GM19397 (cell line): Measurements from ENCODE around the gene KCNQ1.

Source experiments
- ATAC-seq: cut with Tn5 transposase; IDR thresholded peaks from one replicate; pipeline ENCODE4 v1.9.1; 2021; ENCODE audit warnings: mild to moderate bottlenecking, moderate library complexity; ENCODE audit not compliant: unreplicated experiment

KCNQ1 gene

DNA sequence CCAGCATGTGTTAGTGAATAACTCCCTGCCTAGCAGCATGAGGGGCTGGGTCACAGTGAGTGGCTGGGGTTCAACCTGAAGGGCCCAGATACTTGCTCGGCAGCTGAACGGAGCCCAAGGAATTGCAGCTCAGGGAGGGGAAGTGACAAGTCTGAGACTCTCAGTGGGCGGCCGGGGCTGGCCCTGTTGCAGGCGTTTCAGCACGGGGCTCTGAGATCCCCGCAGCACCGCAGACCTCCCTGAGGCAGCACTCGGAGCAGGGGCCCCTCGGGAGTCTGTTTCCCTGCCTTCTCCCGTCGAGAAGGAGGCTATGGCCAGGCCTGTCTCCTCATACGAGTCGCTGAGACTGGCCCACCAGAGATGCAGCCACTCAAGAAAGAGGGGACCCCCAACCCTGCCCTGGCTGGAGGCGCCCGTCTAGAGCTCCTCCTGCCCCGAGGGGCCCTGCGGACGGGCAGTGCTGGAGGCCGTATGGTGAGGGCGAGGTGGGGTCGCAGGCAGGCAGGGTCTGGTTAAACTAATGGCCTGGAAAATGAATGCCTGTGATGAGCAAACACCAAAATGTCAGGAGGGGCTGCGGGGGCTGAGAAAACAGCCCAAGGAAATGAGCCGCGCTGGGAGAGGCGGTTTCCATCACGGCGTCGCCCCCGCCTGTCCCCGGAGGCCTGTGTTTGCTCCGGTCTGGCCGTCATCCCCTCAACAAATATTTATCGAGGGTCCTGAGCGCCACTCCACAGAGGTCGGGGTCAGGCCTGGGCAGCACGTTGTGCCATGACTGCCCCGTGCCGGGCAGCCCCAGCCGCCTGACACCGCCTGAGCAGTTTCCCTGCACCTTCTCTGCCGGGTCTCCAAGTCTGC, 35.0 kb upstream of the KCNQ1 start:
- ATAC-seq, result no peak

- no peak for ATAC-seq
Measured at GRCh38 chr11:2410616-2411015, 34.2 kb upstream of the KCNQ1 start.

DNA sequence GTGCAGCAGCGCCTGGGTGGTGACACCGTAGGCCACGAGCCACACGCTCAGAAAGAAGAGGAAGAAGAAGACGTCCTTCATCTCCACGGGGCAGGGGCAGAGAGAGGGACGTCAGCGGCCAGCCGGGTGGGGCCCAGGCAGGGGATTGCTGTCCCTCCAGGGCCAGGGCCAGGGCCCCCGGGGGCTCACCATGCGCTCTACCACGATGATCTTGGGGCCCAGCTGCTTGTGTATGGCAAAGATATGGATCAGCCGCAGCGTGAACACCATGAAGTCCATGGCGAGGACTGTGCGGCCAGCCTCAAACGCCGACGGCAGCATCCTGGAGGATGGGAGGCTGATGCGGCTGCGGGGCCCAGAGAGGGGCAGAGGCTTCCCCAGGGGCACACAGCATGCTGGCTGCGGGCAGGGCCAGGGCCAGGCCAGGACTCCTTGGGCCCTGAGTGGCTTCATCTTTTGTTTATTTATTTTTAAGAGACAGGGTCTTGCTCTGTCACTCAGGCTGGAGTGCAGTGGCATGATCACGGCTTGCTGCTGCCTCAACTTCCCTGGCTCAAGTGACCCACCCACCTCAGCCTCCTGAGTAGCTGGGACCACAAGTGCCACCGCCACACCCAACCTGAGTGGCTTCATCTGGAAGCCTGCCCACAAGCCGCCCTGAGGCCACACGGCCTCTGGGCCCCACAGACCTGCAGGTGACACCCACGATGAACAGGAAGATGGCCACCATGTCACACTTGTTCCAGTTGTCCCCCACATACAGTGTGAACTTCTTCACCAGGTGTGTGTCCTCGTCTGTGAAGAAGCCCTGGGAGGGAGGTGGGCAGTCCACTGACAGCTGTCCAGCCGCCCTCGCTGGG, 33.1 kb upstream of the KCNQ1 start:
- no peak for ATAC-seq

GRCh38 chr11:2412323-2412722, 32.5 kb upstream of the KCNQ1 start:
- ATAC-seq, result no peak

DNA sequence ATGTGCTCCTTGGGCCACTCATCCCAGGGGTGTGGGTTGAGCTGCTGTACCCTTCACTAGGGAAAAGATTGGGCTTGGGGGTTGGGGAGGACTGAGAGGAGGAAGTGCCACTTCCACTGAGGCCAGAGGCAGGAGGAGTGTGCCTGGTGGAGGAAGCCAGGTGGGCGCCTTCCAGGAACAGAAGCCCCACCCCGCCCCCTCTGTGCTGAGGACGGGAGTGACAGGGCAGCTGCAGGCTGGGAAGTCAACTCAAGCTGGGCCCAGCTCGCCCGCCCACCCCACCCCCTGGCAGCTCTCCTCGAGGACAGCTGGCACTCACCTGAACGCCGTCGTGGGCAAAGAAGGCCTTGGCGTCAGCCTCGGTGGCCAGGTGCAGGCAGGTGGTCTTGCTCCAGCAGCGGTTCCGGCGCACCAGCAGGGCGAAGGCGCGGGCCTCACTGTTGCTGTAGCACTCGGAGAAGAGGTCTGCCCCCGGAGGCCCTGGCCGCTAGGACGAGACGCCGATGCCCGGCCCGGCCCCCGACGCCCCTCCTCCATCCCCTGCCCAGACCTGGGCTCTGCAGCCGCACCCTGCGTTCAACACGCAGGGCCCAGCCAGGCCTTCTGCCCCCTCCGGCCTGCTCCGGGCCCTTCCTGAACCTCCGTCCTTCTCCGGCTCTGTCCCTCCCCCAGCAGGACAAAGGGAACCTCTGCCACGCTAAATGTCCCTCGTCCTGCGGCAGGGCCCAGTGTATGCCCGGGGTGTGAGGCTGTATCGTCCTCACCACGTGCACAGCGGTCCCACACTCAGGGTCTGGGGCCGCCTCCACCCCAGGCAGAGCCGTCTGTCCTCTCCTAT, 30.8 kb upstream of the KCNQ1 start:
- no peak for ATAC-seq

- no peak for ATAC-seq
Measured at GRCh38 chr11:2414616-2415015, 30.2 kb upstream of the KCNQ1 start.

- no peak for ATAC-seq
Measured at GRCh38 chr11:2415171-2415570, 29.6 kb upstream of the KCNQ1 start.

DNA sequence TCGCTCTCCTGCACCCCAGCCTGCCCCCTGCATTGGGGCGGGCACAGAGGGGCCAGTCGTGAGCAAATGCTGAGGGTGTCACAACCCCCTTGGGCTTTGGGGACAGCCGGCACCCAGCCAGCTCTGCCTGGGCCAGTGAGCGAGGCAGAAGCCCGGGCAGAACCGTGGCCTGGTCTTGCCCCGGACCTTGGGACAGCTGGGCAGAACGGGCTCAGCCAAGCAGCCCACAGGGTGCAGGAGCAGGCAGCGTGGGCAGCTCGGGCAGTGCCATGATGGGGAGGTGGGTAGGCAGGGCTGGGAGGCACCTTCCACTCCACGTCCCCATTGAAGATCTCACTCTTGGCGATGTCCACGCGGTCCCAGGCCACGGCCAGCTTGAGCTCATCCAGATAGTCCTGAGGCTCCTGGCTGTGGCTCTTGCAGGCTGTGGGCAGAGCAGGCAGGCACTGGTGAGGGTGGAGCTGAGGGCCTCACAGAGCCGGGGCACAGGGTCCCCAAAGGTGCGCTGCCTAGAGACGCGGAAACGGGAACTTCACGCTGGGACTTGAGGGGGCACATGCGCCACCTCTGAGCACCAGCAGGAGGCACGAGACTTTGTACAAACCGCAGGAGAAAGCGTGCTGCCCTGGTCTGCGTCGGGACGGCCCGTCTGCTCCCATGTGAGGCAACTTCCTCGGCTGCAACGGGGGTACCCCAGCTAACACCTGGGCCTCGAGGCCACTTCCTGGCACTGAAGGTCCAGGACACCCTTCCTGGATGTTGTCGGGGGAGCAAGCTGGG, 29.0 kb upstream of the KCNQ1 start:
- ATAC-seq, result no peak

DNA sequence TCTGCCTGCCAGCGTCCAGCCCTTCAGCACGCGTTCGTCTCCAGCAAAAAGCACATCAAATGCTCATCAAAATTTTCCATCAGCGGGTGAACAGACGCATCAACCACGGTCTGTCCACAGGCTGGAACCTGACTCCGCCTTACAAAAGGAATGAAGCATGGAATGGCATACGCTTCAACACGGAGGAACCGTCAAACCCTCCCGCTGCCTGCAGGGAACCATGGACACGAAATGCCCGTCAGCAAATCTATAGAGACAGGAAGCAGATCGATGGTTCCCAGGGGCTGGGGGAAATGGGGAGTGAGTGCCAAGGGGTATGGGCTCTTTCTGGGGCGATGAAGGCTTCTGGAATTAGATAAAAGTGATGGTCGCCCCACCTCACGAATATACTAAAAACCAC, 28.0 kb upstream of the KCNQ1 start:
- no peak for ATAC-seq

DNA sequence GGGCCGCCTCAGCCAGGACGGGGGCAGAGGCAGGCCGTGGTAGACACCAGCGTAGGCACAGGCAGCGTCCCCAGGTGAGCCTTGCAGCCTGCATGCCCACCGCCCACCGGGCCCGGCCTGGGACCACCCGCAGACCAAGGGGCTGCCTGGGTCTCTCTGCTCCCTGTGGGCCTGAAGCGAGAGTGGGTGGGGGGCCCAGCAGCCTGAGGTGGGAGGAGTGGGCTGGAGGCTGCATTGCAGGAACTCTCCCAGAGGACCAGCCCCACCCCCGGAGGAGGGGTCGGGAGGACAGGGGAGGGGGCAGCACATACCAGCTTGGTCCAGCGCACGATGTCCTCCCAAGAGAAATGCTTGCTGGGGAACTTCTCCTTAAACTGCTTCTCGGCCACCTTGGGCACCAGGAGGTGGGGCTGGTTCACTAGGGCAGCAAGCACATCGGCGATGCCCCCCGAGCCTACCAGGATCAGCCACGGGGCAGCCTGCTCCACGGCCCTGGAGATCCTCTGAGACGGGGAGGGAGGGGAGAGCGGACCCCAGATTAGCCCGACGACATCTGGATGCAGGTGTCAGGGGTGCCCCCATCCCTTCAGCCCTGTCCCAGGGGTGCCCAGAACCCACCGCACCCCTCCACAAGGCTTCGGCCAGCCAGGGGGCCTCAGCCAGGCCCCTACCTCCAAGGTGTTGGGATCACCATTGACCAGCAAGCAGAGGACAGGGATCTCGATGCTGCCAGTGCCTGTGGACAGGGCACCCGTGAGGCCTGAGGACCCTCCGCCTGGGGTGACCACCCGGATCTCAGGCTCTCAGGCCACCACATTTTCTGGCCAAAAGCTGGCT, 26.7 kb upstream of the KCNQ1 start:
- no peak for ATAC-seq

GRCh38 chr11:2418693-2419360, 26.0 kb upstream of the KCNQ1 start:
- ATAC-seq, result no peak

- ATAC-seq, result no peak
Measured at GRCh38 chr11:2419638-2420501, 24.9 kb upstream of the KCNQ1 start.

- no peak for ATAC-seq
Measured at GRCh38 chr11:2420502-2421225, 24.1 kb upstream of the KCNQ1 start.

- no peak for ATAC-seq
Measured at GRCh38 chr11:2421226-2421994, 23.4 kb upstream of the KCNQ1 start.

DNA sequence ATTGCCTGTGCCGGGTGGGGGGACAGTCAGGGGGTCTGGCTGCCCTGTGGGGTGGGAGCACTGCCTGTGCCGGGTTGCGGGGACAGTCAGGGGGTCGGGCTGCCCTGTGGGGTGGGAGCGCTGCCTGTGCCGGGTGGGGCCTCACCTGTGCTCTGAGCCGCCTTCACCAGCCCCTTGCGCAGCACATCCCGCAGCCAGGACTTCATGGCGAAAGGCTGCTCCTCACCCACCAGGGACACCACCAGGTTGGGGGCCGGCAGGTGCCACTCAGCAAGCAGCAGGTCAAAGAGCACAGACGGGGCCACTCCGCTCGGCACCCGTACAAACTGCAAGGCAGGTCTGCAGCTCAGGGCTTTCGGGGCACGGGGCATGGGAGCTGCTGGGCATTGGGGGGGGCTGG, 22.8 kb upstream of the KCNQ1 start:
- no peak for ATAC-seq

DNA sequence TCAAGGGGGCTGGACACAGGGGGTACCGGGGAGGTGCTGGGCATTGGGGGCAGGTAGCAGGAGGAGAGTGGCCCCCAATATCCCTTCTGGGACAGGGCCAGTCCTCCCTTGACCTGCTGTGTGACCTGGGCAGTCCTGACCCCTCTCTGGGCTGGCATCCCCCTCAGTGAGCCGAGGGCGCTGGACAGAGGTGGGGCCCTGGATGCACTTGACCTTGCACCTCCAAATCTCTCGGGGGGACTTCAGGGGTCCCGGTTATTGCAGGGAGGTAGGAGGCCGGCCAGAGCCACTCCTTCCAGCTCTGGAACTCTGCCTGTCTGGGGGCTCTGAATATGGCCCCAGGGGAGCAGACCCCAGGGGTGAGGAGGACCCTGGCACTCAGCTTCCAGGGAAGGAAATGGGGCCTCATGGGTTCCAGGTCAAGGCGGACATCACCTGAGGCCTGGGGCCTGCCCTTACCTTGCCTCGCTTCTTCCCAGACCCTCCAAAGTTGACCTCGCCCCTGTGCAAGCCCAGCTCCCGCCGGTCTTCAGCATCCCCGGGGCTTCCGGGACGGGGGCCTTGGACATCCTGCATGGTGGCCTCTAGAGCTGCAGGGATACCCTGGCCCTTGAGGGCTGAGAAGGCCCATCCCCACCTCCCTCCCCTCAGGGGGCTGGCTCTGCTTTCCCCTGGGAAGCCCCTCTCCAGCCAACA, 22.2 kb upstream of the KCNQ1 start:
- ATAC-seq, result no peak
